ENCODE results near the gene IL13RA1. TPM values are rescaled to one million over a fixed set of nuclear protein-coding genes. Genes with fewer than 3 reads are reported as not detected.

The IL13RA1 gene
- total RNA-seq, 3 donors from 2014 or later = 89.4 to 133 (median 104) TPM

DNA sequence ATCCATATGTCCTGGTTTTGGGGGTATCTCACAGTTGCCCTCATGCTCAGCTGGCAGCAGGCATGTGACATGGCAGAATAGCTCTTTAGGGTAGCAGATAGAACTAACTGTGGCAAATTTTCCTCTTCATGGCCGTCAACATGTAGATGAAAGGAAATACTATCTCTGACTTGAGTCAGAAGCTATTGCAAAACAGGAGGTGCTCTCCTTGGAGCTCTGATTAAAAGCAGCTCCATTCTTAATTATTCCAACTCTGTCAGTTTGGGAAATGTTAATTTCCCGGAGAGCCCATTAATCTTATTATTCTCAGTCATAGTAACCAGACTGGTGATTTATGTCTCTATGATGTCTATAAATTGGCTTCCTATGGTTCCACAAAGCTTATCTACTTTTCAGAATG is 18.2 kb downstream of the IL13RA1 start:
- intact Hi-C loops (cut with DNase I, micrococcal nuclease) = no loop called here

DNA sequence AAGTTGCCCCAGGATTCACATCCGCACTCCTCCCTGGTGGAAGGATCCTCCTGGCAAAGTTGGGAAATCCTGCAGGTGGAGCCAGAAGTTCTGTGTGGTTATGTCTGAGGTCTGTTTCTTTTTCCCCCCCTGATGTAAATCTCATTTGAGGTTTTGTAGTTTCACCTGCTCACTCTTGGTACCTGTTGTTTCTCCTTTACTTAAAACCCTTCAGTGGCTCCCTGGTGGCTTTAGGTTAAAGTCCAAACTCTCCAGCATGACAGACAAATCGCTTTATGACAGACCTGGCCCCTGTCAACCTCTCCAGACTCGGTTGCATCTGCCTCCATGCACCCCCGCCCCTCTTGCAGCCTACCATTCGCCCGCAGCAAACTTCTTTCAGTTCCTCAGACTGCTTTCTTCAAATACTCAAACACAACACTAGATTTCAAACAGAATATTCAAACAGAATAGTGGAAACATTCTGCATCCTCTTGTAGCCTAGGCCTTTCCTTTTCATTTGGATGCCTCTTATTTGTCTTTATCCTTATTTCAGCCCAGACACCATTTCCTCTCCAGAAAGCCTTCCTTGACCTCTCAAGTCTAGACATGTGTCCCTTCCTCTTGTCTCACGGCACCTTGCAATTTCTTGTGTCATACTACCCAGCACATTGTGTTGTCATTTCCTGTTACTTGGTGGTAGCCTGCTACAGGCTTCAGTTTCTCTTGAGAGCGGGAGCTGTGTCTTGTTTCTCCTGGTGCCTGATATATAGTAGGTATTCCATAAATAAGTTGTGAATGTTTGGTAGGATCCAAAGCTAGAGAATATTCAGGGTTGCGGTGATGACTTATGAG is 24.8 kb downstream of the IL13RA1 start:
- intact Hi-C loops (cut with DNase I, micrococcal nuclease) = no loop called here
- no peaks in the 10 kb centered on the region for H3K9me3 ChIP-seq
- no peaks in the 10 kb centered on the region for H3K36me3 ChIP-seq (ENCODE audit: low read depth)
- H3K4me1 ChIP-seq (ENCODE audit: low read depth) = no peaks in the 10 kb centered on the region
- peak; percentile 39 for ATAC-seq
- no peak overlapping the region for H3K4me3 ChIP-seq
- no peak for DNase-seq
- TF ChIP-seq, protein P1, sequence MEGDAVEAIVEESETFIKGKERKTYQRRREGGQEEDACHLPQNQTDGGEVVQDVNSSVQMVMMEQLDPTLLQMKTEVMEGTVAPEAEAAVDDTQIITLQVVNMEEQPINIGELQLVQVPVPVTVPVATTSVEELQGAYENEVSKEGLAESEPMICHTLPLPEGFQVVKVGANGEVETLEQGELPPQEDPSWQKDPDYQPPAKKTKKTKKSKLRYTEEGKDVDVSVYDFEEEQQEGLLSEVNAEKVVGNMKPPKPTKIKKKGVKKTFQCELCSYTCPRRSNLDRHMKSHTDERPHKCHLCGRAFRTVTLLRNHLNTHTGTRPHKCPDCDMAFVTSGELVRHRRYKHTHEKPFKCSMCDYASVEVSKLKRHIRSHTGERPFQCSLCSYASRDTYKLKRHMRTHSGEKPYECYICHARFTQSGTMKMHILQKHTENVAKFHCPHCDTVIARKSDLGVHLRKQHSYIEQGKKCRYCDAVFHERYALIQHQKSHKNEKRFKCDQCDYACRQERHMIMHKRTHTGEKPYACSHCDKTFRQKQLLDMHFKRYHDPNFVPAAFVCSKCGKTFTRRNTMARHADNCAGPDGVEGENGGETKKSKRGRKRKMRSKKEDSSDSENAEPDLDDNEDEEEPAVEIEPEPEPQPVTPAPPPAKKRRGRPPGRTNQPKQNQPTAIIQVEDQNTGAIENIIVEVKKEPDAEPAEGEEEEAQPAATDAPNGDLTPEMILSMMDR (IDR thresholded peaks at IDR 0.05) = no peak

More for the DNA sequence above, 18.2 kb downstream of the IL13RA1 start:
- no peak overlapping the region for H3K4me3 ChIP-seq
- DNase-seq (no peak), ATAC-seq (no peak)
- TF ChIP-seq, protein P1 (IDR thresholded peaks at IDR 0.05) = no peak
- no peaks in the 10 kb centered on the region for H3K9me3 ChIP-seq
- no peaks in the 10 kb centered on the region for H3K36me3 ChIP-seq (ENCODE audit: low read depth)
- no peaks in the 10 kb centered on the region for H3K4me1 ChIP-seq (ENCODE audit: low read depth)

DNA sequence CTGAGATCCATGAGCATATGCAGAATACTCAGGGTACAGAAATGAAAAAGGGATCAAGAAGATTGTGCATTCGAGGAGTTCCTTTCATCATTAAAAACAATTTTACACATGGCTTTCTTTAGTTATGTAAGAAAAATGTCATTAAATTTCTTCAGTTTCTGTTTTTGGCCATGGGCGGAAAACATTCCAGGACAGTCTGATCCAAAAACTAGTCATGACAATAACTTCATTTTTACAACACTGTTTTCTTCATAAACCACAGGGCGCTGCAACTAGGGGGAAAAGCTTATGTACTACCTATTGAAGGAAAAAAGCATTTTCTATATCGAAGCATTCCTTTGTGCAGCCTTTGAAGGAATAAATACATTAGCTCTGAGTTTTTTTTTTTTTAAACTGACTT is 28.2 kb downstream of the IL13RA1 start:
- TF ChIP-seq, protein P1 (IDR thresholded peaks at IDR 0.05) = no peak
- DNase-seq (no peak), ATAC-seq (no peak)
- intact Hi-C loops (cut with DNase I, micrococcal nuclease) = no loop called here
- Histone ChIP-seq H3K4me1 (ENCODE audit: low read depth) (no peaks in the 10 kb centered on the region), H3K4me3 (no peak overlapping the region), H3K9me3 (no peaks in the 10 kb centered on the region), H3K36me3 (ENCODE audit: low read depth) (no peaks in the 10 kb centered on the region)

DNA sequence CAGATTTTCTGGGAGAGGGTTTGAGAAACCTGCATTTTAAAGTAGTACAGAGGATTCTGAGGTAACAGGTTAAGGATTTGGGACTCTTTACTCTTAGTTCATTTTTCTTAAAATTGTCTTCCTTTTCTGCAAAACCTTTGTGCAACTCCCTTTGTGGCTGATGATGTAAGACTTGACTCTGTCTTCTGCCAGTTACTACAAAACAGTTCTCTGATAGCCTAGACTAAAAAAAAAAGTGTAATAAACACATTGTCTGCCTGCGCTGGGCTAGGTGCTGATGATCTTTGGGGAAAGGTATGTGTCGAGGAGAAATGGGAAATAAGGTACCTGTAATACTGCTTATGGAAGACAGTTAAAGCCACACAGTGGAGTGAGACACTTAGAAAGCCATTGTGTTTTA is 28.7 kb downstream of the IL13RA1 start:
- ATAC-seq = no peak
- no peak for DNase-seq
- Histone ChIP-seq H3K36me3 (ENCODE audit: low read depth) (no peaks in the 10 kb centered on the region), H3K4me1 (ENCODE audit: low read depth) (no peaks in the 10 kb centered on the region), H3K9me3 (no peaks in the 10 kb centered on the region), H3K4me3 (no peak overlapping the region)
- intact Hi-C loops (cut with DNase I, micrococcal nuclease) = no loop called here
- TF ChIP-seq, protein P1 (IDR thresholded peaks at IDR 0.05) = no peak

DNA sequence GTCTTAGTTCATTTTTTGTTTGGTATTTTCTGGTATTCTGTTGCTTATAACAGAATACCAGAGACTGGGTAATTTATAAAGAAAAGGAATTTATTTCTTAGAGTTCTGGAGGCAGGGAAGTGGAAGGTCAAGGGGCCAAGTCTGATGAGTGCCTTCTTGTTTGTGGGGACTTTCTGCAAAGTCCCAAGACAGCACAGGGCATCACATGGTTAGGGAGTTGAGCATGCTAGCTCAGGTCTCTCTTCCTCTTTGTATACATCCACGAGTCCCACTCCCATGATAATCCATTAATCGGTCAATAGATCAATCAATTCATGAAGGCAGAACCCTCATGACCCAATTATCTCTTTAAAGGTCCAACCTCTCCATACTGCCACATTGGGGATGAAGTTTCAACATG is 31.1 kb downstream of the IL13RA1 start:
- ATAC-seq (no peak), DNase-seq (no peak)
- TF ChIP-seq, protein P1 (IDR thresholded peaks at IDR 0.05) = no peak
- intact Hi-C loops (cut with DNase I, micrococcal nuclease) = no loop called here
- no peaks in the 10 kb centered on the region for H3K9me3 ChIP-seq
- H3K4me1 ChIP-seq (ENCODE audit: low read depth) = no peaks in the 10 kb centered on the region
- no peaks in the 10 kb centered on the region for H3K36me3 ChIP-seq (ENCODE audit: low read depth)
- H3K4me3 ChIP-seq = no peak overlapping the region
